NCI-H345 (cell line): ENCODE data around the gene SLC3A2.
"Not testable (repeated sequence)": the region's sequence is repeated elsewhere in the genome, so short reads cannot be mapped to it uniquely, and the experiment has no call there.

Experiments
- DNase-seq: peaks from one replicate; lab custom pipeline; 2025; lab: John Stamatoyannopoulos, UW

The SLC3A2 gene

GRCh38 chr11:62852523-62853188, 28.0 kb upstream of the SLC3A2 start:
- no peak for DNase-seq

GRCh38 chr11:62853279-62853965, 27.3 kb upstream of the SLC3A2 start:
- no peak for DNase-seq

GRCh38 chr11:62854013-62854824, 26.5 kb upstream of the SLC3A2 start:
- no peak for DNase-seq

GRCh38 chr11:62854825-62855570, 25.7 kb upstream of the SLC3A2 start:
- no peak for DNase-seq

GRCh38 chr11:62855571-62856332, 24.9 kb upstream of the SLC3A2 start:
- peak; percentile 98 for DNase-seq

GRCh38 chr11:62856333-62856895, 24.3 kb upstream of the SLC3A2 start:
- DNase-seq = no peak

GRCh38 chr11:62857541-62857982, 23.1 kb upstream of the SLC3A2 start:
- no peak for DNase-seq

- DNase-seq = no peak
These were observed 22.5 kb upstream of the SLC3A2 start for GRCh38 chr11:62858201-62858600.

- not testable (repeated sequence) for DNase-seq
These were observed 21.4 kb upstream of the SLC3A2 start for GRCh38 chr11:62859281-62859703.

GRCh38 chr11:62860835-62861563, 19.7 kb upstream of the SLC3A2 start:
- no peak for DNase-seq

GRCh38 chr11:62861564-62862192, 19.0 kb upstream of the SLC3A2 start:
- DNase-seq = not testable (repeated sequence)

- no peak for DNase-seq
These were observed 16.9 kb upstream of the SLC3A2 start for GRCh38 chr11:62863687-62864335.

- DNase-seq = no peak
These were observed 15.1 kb upstream of the SLC3A2 start for GRCh38 chr11:62865635-62866034.

GRCh38 chr11:62874851-62875250, 5.8 kb upstream of the SLC3A2 start:
- no peak for DNase-seq

GRCh38 chr11:62875698-62876478, 4.8 kb upstream of the SLC3A2 start:
- DNase-seq = no peak

- no peak for DNase-seq
These were observed 4.0 kb upstream of the SLC3A2 start for GRCh38 chr11:62876712-62877111.

GRCh38 chr11:62879235-62879978, 1.3 kb upstream of the SLC3A2 start:
- no peak for DNase-seq
